Measurements from ENCODE around the gene TMEM175.

Gene TMEM175

GRCh38 chr4:945274-946102, 13.2 kb downstream of the TMEM175 start:
- Mint-ChIP-seq H3K4me3 (no peak overlapping the region), H3K27ac (peak overlapping the region; percentile 10), H3K4me1 (peaks cover 17% of the 10 kb centered on the region), H3K9me3 (no peaks in the 10 kb centered on the region), H3K36me3 (no peaks in the 10 kb centered on the region)
- no peak for DNase-seq (ENCODE audit: low spot score in 2 of 2)
- ATAC-seq, result no peak

- ATAC-seq (no peak), DNase-seq (ENCODE audit: low spot score in 2 of 2) (no peak)
- peaks cover 17% of the 10 kb centered on the region for H3K4me1 Mint-ChIP-seq
- H3K27ac Mint-ChIP-seq, result peak overlapping the region; percentile 10
- H3K36me3 Mint-ChIP-seq, result no peaks in the 10 kb centered on the region
- H3K4me3 Mint-ChIP-seq, result no peak overlapping the region
- H3K9me3 Mint-ChIP-seq, result no peaks in the 10 kb centered on the region
Measured at GRCh38 chr4:946103-946450, 13.8 kb downstream of the TMEM175 start.

- no peak for ATAC-seq
Measured at GRCh38 chr4:946517-947471, 14.5 kb downstream of the TMEM175 start.

GRCh38 chr4:947491-947971, 15.3 kb downstream of the TMEM175 start:
- no peak for ATAC-seq

More at GRCh38 chr4:946517-947471, 14.5 kb downstream of the TMEM175 start:
- DNase-seq (ENCODE audit: low spot score in 2 of 2), result no peak
- Mint-ChIP-seq H3K9me3 (no peaks in the 10 kb centered on the region), H3K27ac (no peak overlapping the region), H3K4me1 (peaks cover 17% of the 10 kb centered on the region), H3K36me3 (no peaks in the 10 kb centered on the region), H3K4me3 (no peak overlapping the region)

GRCh38 chr4:948101-948935, 16.1 kb downstream of the TMEM175 start:
- Mint-ChIP-seq H3K27ac (no peak overlapping the region), H3K4me3 (no peak overlapping the region)

More at GRCh38 chr4:947491-947971, 15.3 kb downstream of the TMEM175 start:
- no peaks in the 10 kb centered on the region for H3K9me3 Mint-ChIP-seq
- H3K4me1 Mint-ChIP-seq, result peaks cover 17% of the 10 kb centered on the region
- DNase-seq (ENCODE audit: low spot score in 2 of 2), result no peak
- H3K4me3 Mint-ChIP-seq, result no peak overlapping the region
- H3K36me3 Mint-ChIP-seq, result no peaks in the 10 kb centered on the region
- H3K27ac Mint-ChIP-seq, result no peak overlapping the region

GRCh38 chr4:948936-949300, 16.7 kb downstream of the TMEM175 start:
- no peak for DNase-seq (ENCODE audit: low spot score in 2 of 2)
- Mint-ChIP-seq H3K4me3 (no peak overlapping the region), H3K9me3 (no peaks in the 10 kb centered on the region), H3K36me3 (no peaks in the 10 kb centered on the region), H3K4me1 (peaks cover 17% of the 10 kb centered on the region), H3K27ac (no peak overlapping the region)
- ATAC-seq, result no peak

More at GRCh38 chr4:948101-948935, 16.1 kb downstream of the TMEM175 start:
- Mint-ChIP-seq H3K9me3 (no peaks in the 10 kb centered on the region), H3K36me3 (no peaks in the 10 kb centered on the region), H3K4me1 (peaks cover 17% of the 10 kb centered on the region)
- DNase-seq (ENCODE audit: low spot score in 2 of 2) (no peak), ATAC-seq (no peak)

- no peak for ATAC-seq
- Mint-ChIP-seq H3K4me3 (no peak overlapping the region), H3K9me3 (no peaks in the 10 kb centered on the region), H3K36me3 (no peaks in the 10 kb centered on the region), H3K27ac (no peak overlapping the region), H3K4me1 (peaks cover 17% of the 10 kb centered on the region)
- no peak for DNase-seq (ENCODE audit: low spot score in 2 of 2)
Measured at GRCh38 chr4:949656-950055, 17.4 kb downstream of the TMEM175 start.

- ATAC-seq (no peak), DNase-seq (ENCODE audit: low spot score in 2 of 2) (no peak)
- no peak overlapping the region for H3K4me3 Mint-ChIP-seq
- no peaks in the 10 kb centered on the region for H3K36me3 Mint-ChIP-seq
- H3K27ac Mint-ChIP-seq, result no peak overlapping the region
- peaks cover 13% of the 10 kb centered on the region for H3K4me1 Mint-ChIP-seq
- H3K9me3 Mint-ChIP-seq, result no peaks in the 10 kb centered on the region
Measured at GRCh38 chr4:950136-951020, 18.1 kb downstream of the TMEM175 start.

- ATAC-seq, result no peak
- Mint-ChIP-seq H3K9me3 (no peaks in the 10 kb centered on the region), H3K36me3 (no peaks in the 10 kb centered on the region), H3K27ac (no peak overlapping the region), H3K4me1 (peaks cover 5% of the 10 kb centered on the region), H3K4me3 (no peak overlapping the region)
- DNase-seq (ENCODE audit: low spot score in 2 of 2), result no peak
Measured at GRCh38 chr4:951186-951585, 18.9 kb downstream of the TMEM175 start.

- no peaks in the 10 kb centered on the region for H3K9me3 Mint-ChIP-seq
- DNase-seq (ENCODE audit: low spot score in 2 of 2), result no peak
- H3K27ac Mint-ChIP-seq, result no peak overlapping the region
- H3K4me3 Mint-ChIP-seq, result no peak overlapping the region
- H3K4me1 Mint-ChIP-seq, result peaks cover 5% of the 10 kb centered on the region
- H3K36me3 Mint-ChIP-seq, result no peaks in the 10 kb centered on the region
- no peak for ATAC-seq
Measured at GRCh38 chr4:951594-952468, 19.6 kb downstream of the TMEM175 start.

GRCh38 chr4:952881-953573, 20.8 kb downstream of the TMEM175 start:
- peak overlapping the region; percentile 50 for H3K27ac Mint-ChIP-seq
- no peak for ATAC-seq

GRCh38 chr4:953574-953915, 21.3 kb downstream of the TMEM175 start:
- H3K4me1 Mint-ChIP-seq, result no peaks in the 10 kb centered on the region
- peak overlapping the region; percentile 50 for H3K27ac Mint-ChIP-seq
- DNase-seq (ENCODE audit: low spot score in 2 of 2), result no peak
- no peak for ATAC-seq
- H3K36me3 Mint-ChIP-seq, result no peaks in the 10 kb centered on the region
- no peak overlapping the region for H3K4me3 Mint-ChIP-seq
- no peaks in the 10 kb centered on the region for H3K9me3 Mint-ChIP-seq

More at GRCh38 chr4:952881-953573, 20.8 kb downstream of the TMEM175 start:
- Mint-ChIP-seq H3K4me3 (no peak overlapping the region), H3K9me3 (no peaks in the 10 kb centered on the region), H3K36me3 (no peaks in the 10 kb centered on the region), H3K4me1 (peaks cover 2% of the 10 kb centered on the region)
- DNase-seq (ENCODE audit: low spot score in 2 of 2), result no peak

Data from stimulated activated effector memory CD8-positive, alpha-beta T cell treated with anti-CD3 and anti-CD28 coated beads, Interleukin-12 subunit alpha, Interleukin-12 subunit beta, amount 100 ng/mL, for 72 hours (primary cell).